Measurements from ENCODE around the gene PDE2A.

- no peak for TF ChIP-seq EZH2 (IDR thresholded peaks at IDR 0.05; ENCODE audit: insufficient read depth, low read length)
- no peak for TF ChIP-seq CTCF (IDR thresholded peaks at IDR 0.05; ENCODE audit: insufficient read depth, low read depth, low read length)
Measured at GRCh38 chr11:72634472-72635095, 39.6 kb downstream of the PDE2A start.

Measured in astrocyte (in vitro differentiated cells and primary cell).